HEK293 (cell line): Measurements from ENCODE around the gene MAS1.

Experiments used
- CTCF ChIA-PET: fragments of 350-600 bp; formaldehyde crosslinking; extraction: SDS; loops from one replicate; lab custom pipeline; 2021; ENCODE audit warnings: antibody characterized with exemption; lab: Yijun Ruan, JAX
- POLR2A ChIA-PET: fragments of 300-600 bp; formaldehyde crosslinking; extraction: SDS; loops from one replicate; lab custom pipeline; 2020; ENCODE audit warnings: antibody characterized with exemption, inconsistent platforms; lab: Yijun Ruan, JAX
- H3K27ac ChIP-seq: fragments of 200-500 bp; sonication (Bioruptor generic); 2 replicates; pipeline ENCODE4 v1.5.1; 2014; ENCODE audit warnings: low read depth, low read length, control low read depth, inconsistent platforms; ENCODE audit errors: extremely low read depth
- H3K36me3 ChIP-seq, 2 experiments: fragments of 200-500 bp in 1 of 2; sonication (Bioruptor generic) in 1 of 2; 1 replicate in 1 of 2; 2 replicates in 1 of 2; pipeline ENCODE4 v1.5.1; 2014 to 2017; ENCODE audit warnings: inconsistent platforms in 2 of 2, low read length in 2 of 2; ENCODE audit not compliant: control insufficient read depth in 2 of 2, insufficient read depth in 1 of 2
- H3K4me1 ChIP-seq: fragments of 200-500 bp; sonication (Bioruptor generic); 2 replicates; pipeline ENCODE4 v1.5.1; 2014; ENCODE audit warnings: mild to moderate bottlenecking, low read length, inconsistent platforms; ENCODE audit not compliant: control insufficient read depth, insufficient read depth
- H3K4me3 ChIP-seq: 2 replicates; pipeline ENCODE4 v1.5.1; 2011; ENCODE audit warnings: low read depth, mild to moderate bottlenecking, control low read depth, low read length, moderate library complexity
- H3K9me3 ChIP-seq: fragments of 200-500 bp; sonication (Bioruptor generic); 2 replicates; pipeline ENCODE4 v1.5.1; 2014; ENCODE audit warnings: low read depth, low read length, inconsistent platforms; ENCODE audit not compliant: control insufficient read depth, insufficient read depth
- ELK4 ChIP-seq: IDR thresholded peaks from 2 replicates; pipeline ENCODE4 v1.6.1; 2011; ENCODE audit warnings: mild to moderate bottlenecking, low read depth, low read length, borderline replicate concordance
- GLIS1 ChIP-seq: fragments of 450-650 bp; formaldehyde crosslinking; IDR thresholded peaks from 2 replicates; pipeline ENCODE4 v1.5.1; 2016; ENCODE audit warnings: missing biosample characterization, missing genetic modification characterization
- RBAK ChIP-seq: fragments of 450-650 bp; formaldehyde crosslinking; IDR thresholded peaks from 2 replicates; pipeline ENCODE4 v1.5.1; 2016; ENCODE audit warnings: missing biosample characterization, missing genetic modification characterization
- SETDB1 ChIP-seq: IDR thresholded peaks from one replicate; pipeline ENCODE4 v1.6.1; 2017; ENCODE audit warnings: mild to moderate bottlenecking, low read length, moderate library complexity, mixed read lengths; ENCODE audit not compliant: insufficient read length
- TRIM28 ChIP-seq: IDR thresholded peaks from 2 replicates; pipeline ENCODE4 v1.6.1; 2011; ENCODE audit warnings: low read length, control low read depth, borderline replicate concordance
- ZEB2 ChIP-seq: fragments of 450-650 bp; formaldehyde crosslinking; IDR thresholded peaks from 2 replicates; pipeline ENCODE4 v1.5.1; 2016; ENCODE audit warnings: missing biosample characterization, missing genetic modification characterization
- ZFP3 ChIP-seq: fragments of 450-650 bp; formaldehyde crosslinking; IDR thresholded peaks from 2 replicates; pipeline ENCODE4 v1.5.1; 2016; ENCODE audit warnings: low read depth, missing biosample characterization, missing genetic modification characterization
- ZNF23 ChIP-seq: fragments of 450-650 bp; formaldehyde crosslinking; IDR thresholded peaks from 2 replicates; pipeline ENCODE4 v1.5.1; 2016; ENCODE audit warnings: missing biosample characterization, missing genetic modification characterization, borderline replicate concordance
- ZNF302 ChIP-seq: fragments of 450-650 bp; formaldehyde crosslinking; IDR thresholded peaks from 2 replicates; pipeline ENCODE4 v1.5.1; 2016; ENCODE audit warnings: missing biosample characterization, missing genetic modification characterization, low read depth
- ZNF350 ChIP-seq: fragments of 450-650 bp; formaldehyde crosslinking; IDR thresholded peaks from 2 replicates; pipeline ENCODE4 v1.5.0; 2017; ENCODE audit warnings: missing biosample characterization, mild to moderate bottlenecking, missing genetic modification characterization
- ZNF423 ChIP-seq: fragments of 450-650 bp; formaldehyde crosslinking; IDR thresholded peaks from 2 replicates; pipeline ENCODE4 v1.5.1; 2016; ENCODE audit warnings: missing biosample characterization, missing genetic modification characterization
- ZNF449 ChIP-seq: fragments of 450-650 bp; formaldehyde crosslinking; IDR thresholded peaks from 2 replicates; pipeline ENCODE4 v1.5.1; 2017; ENCODE audit warnings: missing biosample characterization, mild to moderate bottlenecking, missing genetic modification characterization, moderate library complexity
- ZNF501 ChIP-seq: fragments of 450-650 bp; formaldehyde crosslinking; IDR thresholded peaks from 2 replicates; pipeline ENCODE4 v1.5.1; 2016; ENCODE audit warnings: missing biosample characterization, missing genetic modification characterization
- ZNF530 ChIP-seq: fragments of 450-650 bp; formaldehyde crosslinking; IDR thresholded peaks from 2 replicates; pipeline ENCODE4 v1.5.1; 2016; ENCODE audit warnings: low read depth, missing biosample characterization, missing genetic modification characterization
- ZNF561 ChIP-seq: fragments of 450-650 bp; IDR thresholded peaks from 2 replicates; pipeline ENCODE4 v1.5.1; 2018; ENCODE audit warnings: missing biosample characterization, missing genetic modification characterization, borderline replicate concordance
- ZNF654 ChIP-seq: fragments of 450-650 bp; formaldehyde crosslinking; IDR thresholded peaks from 2 replicates; pipeline ENCODE4 v1.5.1; 2016; ENCODE audit warnings: low read depth, missing biosample characterization, missing genetic modification characterization
- ZNF776 ChIP-seq: fragments of 450-650 bp; formaldehyde crosslinking; IDR thresholded peaks from 2 replicates; pipeline ENCODE4 v1.5.0; 2017; ENCODE audit warnings: missing biosample characterization, missing genetic modification characterization, borderline replicate concordance
- TF ChIP-seq, protein P1 (sequence below): fragments of 450-650 bp; formaldehyde crosslinking; IDR thresholded peaks from 2 replicates; pipeline ENCODE4 v1.5.1; 2016; ENCODE audit warnings: missing biosample characterization, missing genetic modification characterization
- TF ChIP-seq, protein P2 (sequence below): fragments of 450-650 bp; formaldehyde crosslinking; IDR thresholded peaks from 2 replicates; pipeline ENCODE4 v1.5.1; 2016; ENCODE audit warnings: missing biosample characterization, missing genetic modification characterization
- TF ChIP-seq, protein P3 (sequence below): fragments of 450-650 bp; formaldehyde crosslinking; IDR thresholded peaks from 2 replicates; pipeline ENCODE4 v1.5.1; 2017; ENCODE audit warnings: missing biosample characterization, missing genetic modification characterization

The MAS1 gene

GRCh38 chr6:159935065-159935464 is 44.3 kb downstream of the MAS1 start:
- TF ChIP-seq ZNF423 (tag by site-specific recombination) (no peak), RBAK (no peak), ZNF350 (no peak), ZNF561 (no peak), ZNF23 (tag by site-specific recombination) (no peak), ZNF776 (tag by site-specific recombination) (no peak)
- TF ChIP-seq, protein P1, sequence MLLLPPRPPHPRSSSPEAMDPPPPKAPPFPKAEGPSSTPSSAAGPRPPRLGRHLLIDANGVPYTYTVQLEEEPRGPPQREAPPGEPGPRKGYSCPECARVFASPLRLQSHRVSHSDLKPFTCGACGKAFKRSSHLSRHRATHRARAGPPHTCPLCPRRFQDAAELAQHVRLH (tag by site-specific recombination) = no peak
- TF ChIP-seq, protein P2, sequence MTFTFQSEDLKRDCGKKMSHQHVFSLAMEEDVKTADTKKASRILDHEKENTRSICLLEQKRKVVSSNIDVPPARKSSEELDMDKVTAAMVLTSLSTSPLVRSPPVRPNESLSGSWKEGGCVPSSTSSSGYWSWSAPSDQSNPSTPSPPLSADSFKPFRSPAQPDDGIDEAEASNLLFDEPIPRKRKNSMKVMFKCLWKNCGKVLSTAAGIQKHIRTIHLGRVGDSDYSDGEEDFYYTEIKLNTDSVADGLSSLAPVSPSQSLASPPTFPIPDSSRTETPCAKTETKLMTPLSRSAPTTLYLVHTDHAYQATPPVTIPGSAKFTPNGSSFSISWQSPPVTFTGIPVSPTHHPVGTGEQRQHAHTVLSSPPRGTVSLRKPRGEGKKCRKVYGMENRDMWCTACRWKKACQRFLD = no peak
- TF ChIP-seq, protein P3, sequence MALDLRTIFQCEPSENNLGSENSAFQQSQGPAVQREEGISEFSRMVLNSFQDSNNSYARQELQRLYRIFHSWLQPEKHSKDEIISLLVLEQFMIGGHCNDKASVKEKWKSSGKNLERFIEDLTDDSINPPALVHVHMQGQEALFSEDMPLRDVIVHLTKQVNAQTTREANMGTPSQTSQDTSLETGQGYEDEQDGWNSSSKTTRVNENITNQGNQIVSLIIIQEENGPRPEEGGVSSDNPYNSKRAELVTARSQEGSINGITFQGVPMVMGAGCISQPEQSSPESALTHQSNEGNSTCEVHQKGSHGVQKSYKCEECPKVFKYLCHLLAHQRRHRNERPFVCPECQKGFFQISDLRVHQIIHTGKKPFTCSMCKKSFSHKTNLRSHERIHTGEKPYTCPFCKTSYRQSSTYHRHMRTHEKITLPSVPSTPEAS (tag by site-specific recombination) = no peak
- Histone ChIP-seq H3K36me3 (no peaks in the 10 kb centered on the region), H3K4me1 (no peaks in the 10 kb centered on the region), H3K4me3 (no peak overlapping the region), H3K27ac (no peak overlapping the region), H3K9me3 (no peaks in the 10 kb centered on the region)
- ChIA-PET POLR2A (no interaction called here), CTCF (interaction anchor here (0.6 to 0.9 kb wide), 3 partner anchors 72 to 588 kb away, joined by 3 to 4 read pairs (median 3); no protein-coding TSS in a partner anchor)

- CTCF ChIA-PET = interaction anchor here (0.6 to 0.9 kb wide), 2 partner anchors 72 to 104 kb away, joined by 3 read pairs; no protein-coding TSS in a partner anchor
Observed at GRCh38 chr6:159935633-159936032, 44.8 kb downstream of the MAS1 start.

More at GRCh38 chr6:159935633-159936032, 44.8 kb downstream of the MAS1 start:
- TF ChIP-seq ZNF449 = no peak
- no peak for TF ChIP-seq ZNF501
- TF ChIP-seq ZNF350 = no peak
- TF ChIP-seq ZFP3 = no peak
- no peak for TF ChIP-seq ZEB2
- TF ChIP-seq RBAK = peak; percentile 85; the same call in 1 of the 2 replicates
- TF ChIP-seq SETDB1 = peak; percentile 51
- TF ChIP-seq, protein P2 = no peak
- no peak for TF ChIP-seq ELK4
- no peak for TF ChIP-seq ZNF654 (tag by site-specific recombination)
- TF ChIP-seq ZNF530 = no peak
- TF ChIP-seq TRIM28 = 0 out of 2 replicates have a peak, but pooled peaks have one; percentile 14
- TF ChIP-seq, protein P3 (tag by site-specific recombination) = no peak
- TF ChIP-seq ZNF302 (tag by site-specific recombination) = no peak
- no peak for TF ChIP-seq GLIS1
- POLR2A ChIA-PET = no interaction called here
- Histone ChIP-seq H3K4me1 (no peaks in the 10 kb centered on the region), H3K4me3 (no peak overlapping the region), H3K9me3 (no peaks in the 10 kb centered on the region), H3K36me3 (no peaks in the 10 kb centered on the region), H3K27ac (no peak overlapping the region)
